Spleen (tissue), 7 donors: ENCODE data around the gene OBSCN.

ENCODE experiments used
- POLR2A ChIP-seq, 3 donors: fragments of 450-650 bp; IDR thresholded peaks; one replicate each; pipeline ENCODE4 v1.5.1; 2017; ENCODE audit warnings: antibody characterized with exemption in 3 of 3, mild to moderate bottlenecking in 1 of 3
- POLR2AphosphoS5 ChIP-seq, 3 donors: sonication (generic); formaldehyde crosslinking; IDR thresholded peaks; one replicate each; pipeline ENCODE4 v1.5.1; 2017; ENCODE audit warnings: antibody characterized with exemption in 3 of 3
- TF ChIP-seq, protein P1 (sequence below), 11 experiments: fragments of 200-600 bp in 7 of 11; fragments of 450-650 bp in 4 of 11; sonication (generic) in 4 of 11; IDR thresholded peaks in 8 of 11; conservative IDR thresholded peaks in 3 of 11; 1 replicate in 7 of 11; 2 replicates in 4 of 11; pipeline versions ENCODE4 v1.4.0 to v1.8.0; 2016 to 2021; ENCODE audit warnings: antibody characterized with exemption in 11 of 11, inconsistent platforms in 4 of 11, mild to moderate bottlenecking in 1 of 11
- donor health status: DM: no; HTN: no; CAD: no; lungs with moderate emphysema.
- donor health status: DM: no; HTN: no; CAD: no.
- donor health status: DM: no; HTN: no; CAD: no.

DNA sequence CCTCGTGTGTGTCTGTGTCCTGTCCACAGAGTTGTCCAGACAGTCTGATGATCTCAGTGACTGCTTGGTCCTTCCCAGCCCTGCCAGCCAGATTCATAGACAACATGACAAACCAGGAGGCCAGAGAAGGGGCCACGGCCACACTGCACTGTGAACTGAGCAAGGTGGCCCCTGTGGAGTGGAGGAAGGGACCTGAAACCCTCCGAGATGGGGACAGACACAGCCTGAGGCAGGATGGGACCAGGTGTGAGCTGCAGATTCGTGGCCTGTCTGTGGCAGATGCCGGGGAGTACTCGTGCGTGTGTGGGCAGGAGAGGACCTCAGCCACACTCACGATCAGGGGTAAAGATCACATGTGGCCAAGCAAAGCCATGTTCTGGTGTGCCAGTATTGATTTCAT, 96.4 kb downstream of the OBSCN start:
- TF ChIP-seq, protein P1, sequence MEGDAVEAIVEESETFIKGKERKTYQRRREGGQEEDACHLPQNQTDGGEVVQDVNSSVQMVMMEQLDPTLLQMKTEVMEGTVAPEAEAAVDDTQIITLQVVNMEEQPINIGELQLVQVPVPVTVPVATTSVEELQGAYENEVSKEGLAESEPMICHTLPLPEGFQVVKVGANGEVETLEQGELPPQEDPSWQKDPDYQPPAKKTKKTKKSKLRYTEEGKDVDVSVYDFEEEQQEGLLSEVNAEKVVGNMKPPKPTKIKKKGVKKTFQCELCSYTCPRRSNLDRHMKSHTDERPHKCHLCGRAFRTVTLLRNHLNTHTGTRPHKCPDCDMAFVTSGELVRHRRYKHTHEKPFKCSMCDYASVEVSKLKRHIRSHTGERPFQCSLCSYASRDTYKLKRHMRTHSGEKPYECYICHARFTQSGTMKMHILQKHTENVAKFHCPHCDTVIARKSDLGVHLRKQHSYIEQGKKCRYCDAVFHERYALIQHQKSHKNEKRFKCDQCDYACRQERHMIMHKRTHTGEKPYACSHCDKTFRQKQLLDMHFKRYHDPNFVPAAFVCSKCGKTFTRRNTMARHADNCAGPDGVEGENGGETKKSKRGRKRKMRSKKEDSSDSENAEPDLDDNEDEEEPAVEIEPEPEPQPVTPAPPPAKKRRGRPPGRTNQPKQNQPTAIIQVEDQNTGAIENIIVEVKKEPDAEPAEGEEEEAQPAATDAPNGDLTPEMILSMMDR (IDR thresholded peaks at IDR 0.05 in 8 of 11, conservative IDR thresholded peaks at IDR 0.05 in 3 of 11), result no peak
- TF ChIP-seq POLR2A (IDR thresholded peaks at IDR 0.05) (no peak), POLR2AphosphoS5 (IDR thresholded peaks at IDR 0.05) (no peak)
